ENCODE results near the gene OMP. TPM values are rescaled to one million over a fixed set of nuclear protein-coding genes. Genes with fewer than 3 reads are reported as not detected.

The OMP gene
- 1 to 10 TPM in 1 of 4 donors, not detected in 3; 1.1 TPM for total RNA-seq

DNA sequence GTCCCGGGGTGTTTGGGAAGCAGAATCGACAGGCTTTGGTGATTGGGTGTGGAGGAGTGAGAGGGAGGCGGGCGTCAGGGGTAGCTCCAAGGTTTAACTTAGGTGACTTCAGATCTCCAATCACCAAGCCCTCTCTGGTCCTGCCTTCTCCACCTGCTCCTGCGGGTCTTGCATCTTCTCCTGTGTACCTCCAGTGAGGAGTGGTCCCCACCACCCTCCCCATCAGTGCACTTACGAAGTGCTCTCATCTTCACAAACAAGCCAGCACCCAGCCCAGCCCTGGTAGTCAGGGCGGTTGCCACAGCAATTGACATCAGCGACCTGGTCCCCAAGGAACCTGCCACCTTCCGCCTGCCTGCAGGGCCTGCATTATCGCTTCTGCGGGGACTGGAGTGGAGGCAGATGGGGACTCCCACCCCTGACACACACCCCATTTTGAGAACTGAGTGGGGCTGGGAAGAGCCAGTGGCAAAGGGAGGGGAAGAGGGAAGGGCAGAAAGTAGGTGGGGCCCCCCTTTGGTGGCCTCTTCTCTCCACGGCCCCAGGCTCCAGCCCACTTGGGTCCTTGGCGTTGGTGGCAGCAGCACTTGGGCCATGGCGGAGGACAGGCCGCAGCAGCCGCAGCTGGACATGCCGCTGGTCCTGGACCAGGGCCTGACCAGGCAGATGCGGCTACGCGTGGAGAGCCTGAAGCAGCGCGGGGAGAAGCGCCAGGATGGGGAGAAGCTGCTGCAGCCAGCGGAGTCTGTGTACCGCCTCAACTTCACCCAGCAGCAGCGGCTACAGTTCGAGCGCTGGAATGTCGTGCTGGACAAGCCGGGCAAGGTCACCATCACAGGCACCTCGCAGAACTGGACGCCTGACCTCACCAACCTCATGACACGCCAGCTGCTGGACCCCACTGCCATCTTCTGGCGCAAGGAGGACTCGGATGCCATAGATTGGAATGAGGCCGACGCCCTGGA, at the start of gene OMP:
Gene OMP, plus strand, starts transcription at position 595 of the 965 bp plus-strand sequence. Its CDS starts 0 bp downstream, at position 595.
- Histone ChIP-seq H3K27me3 (no peaks in the 10 kb centered on the region), H3K27ac (no peak within 1 kb of the TSS), H3K4me3 (no peak within 1 kb of the TSS), H3K4me1 (peaks cover 0 to 6% (median 3%) of the 10 kb centered on the region in 3 donors), H3K9me3 (no peaks in the 10 kb centered on the region), H3K36me3 (peaks cover 0 to 22% (median 0%) of the 10 kb centered on the region in 3 donors)
- TF ChIP-seq POLR2A (IDR thresholded peaks at IDR 0.05) = no peak
- TF ChIP-seq, protein P1, sequence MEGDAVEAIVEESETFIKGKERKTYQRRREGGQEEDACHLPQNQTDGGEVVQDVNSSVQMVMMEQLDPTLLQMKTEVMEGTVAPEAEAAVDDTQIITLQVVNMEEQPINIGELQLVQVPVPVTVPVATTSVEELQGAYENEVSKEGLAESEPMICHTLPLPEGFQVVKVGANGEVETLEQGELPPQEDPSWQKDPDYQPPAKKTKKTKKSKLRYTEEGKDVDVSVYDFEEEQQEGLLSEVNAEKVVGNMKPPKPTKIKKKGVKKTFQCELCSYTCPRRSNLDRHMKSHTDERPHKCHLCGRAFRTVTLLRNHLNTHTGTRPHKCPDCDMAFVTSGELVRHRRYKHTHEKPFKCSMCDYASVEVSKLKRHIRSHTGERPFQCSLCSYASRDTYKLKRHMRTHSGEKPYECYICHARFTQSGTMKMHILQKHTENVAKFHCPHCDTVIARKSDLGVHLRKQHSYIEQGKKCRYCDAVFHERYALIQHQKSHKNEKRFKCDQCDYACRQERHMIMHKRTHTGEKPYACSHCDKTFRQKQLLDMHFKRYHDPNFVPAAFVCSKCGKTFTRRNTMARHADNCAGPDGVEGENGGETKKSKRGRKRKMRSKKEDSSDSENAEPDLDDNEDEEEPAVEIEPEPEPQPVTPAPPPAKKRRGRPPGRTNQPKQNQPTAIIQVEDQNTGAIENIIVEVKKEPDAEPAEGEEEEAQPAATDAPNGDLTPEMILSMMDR (IDR thresholded peaks at IDR 0.05) = no peak
- 81 to 89% methylated on average over 15 to 21 of the region's 37 CpGs for WGBS, 2 donors
- intact Hi-C loops (cut with DNase I) = no loop called here
- DNase-seq = no peak

DNA sequence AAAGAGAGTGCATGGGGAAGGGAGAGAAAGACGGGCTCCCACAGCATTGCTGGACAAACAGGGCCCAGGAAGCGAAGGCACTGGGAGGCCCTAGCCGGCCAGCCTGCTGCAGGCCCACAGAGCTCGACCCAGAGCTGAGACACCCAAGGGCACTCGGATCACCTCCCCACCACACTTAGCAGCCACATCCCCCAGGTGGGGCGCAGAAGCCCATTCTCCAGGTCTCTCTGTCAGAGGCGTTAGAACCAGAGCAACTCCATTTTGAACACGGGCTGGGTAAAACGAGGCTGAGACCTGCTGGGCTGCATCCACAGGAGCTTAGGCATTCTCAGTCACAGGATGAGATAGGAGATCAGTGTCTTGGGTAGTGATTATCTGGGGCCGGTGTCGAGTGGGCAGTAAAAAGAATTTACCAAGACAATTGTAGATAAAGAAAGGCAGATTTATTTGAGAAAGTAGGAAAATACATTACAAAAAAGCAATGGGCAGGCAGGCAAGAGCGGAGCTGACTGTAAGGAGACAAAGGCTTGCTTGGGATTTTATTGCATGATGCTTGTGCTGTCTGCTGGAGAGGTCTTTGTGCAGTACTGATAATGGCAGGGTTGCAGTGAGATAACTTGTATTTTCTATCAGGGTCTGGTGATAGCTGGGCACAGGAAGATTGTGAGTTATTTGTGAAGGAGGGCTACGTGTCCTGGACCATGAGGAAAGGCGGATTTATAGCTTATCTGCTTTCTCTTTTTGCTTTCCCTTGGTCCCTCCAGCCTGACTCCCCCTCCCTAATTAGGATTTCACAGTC, 49.2 kb upstream of the OMP start:
- no peaks in the 10 kb centered on the region for H3K4me1 ChIP-seq
- H3K9me3 ChIP-seq = peaks cover 0 to 20% (median 20%) of the 10 kb centered on the region in 3 donors
- no peaks in the 10 kb centered on the region for H3K36me3 ChIP-seq
- H3K4me3 ChIP-seq = no peak overlapping the region
- no peak for DNase-seq
- no peaks in the 10 kb centered on the region for H3K27me3 ChIP-seq
- WGBS, 2 donors = 72 to 91% methylated on average over 7 to 11 of the region's 14 CpGs
- no peak overlapping the region for H3K27ac ChIP-seq
- no peak for TF ChIP-seq POLR2A (IDR thresholded peaks at IDR 0.05)
- TF ChIP-seq, protein P1 (IDR thresholded peaks at IDR 0.05) = no peak
- intact Hi-C loops (cut with DNase I) = no loop called here

DNA sequence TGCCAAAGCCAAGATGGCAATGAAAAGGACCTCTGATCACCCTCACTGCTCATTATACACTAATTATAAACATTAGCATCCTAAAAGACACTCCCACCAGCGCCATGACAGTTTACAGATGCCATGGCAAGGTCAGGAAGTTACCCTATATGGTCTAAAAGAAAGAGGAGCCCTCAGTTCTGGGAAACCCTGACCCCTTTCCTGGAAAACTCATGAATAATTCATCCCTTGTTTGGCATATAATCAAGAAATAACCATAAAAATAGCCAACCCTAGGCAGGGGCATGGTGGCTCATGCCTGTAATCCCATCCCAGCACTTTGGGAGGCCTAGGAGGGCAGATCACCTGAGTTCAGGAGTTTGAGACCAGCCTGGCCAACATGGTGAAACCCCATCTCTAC, 48.6 kb upstream of the OMP start:
- DNase-seq = no peak
- Histone ChIP-seq H3K4me1 (no peaks in the 10 kb centered on the region), H3K36me3 (no peaks in the 10 kb centered on the region), H3K27me3 (no peaks in the 10 kb centered on the region), H3K4me3 (no peak overlapping the region), H3K27ac (no peak overlapping the region), H3K9me3 (peaks cover 0 to 20% (median 20%) of the 10 kb centered on the region in 3 donors)
- 50 to 56% methylated on average over 1 of the region's 1 CpG for WGBS, 2 donors
- no peak for TF ChIP-seq POLR2A (IDR thresholded peaks at IDR 0.05)
- TF ChIP-seq, protein P1 (IDR thresholded peaks at IDR 0.05) = no peak
- intact Hi-C loops (cut with DNase I) = no loop called here

DNA sequence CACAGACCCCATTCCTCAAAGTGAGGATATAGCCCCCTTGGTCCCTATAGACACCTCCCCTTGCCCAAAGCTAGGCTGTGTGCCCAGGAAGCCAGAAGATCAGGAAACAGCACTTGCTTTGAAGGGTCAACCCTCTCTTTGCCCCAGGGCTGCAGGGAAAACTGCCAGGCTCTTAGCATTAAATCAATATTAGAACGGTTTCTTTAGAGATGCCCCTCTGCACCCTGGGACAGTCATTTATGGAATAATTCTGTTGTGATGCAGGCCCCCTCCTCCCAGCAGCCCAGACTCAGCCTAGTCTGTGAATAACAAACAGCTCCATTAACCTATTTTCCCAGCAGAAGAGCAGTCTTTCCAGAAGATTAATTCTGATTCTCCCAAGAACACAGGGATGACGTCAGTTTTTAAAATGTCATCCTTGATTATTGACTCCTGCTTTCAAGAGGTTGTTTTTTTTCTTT, 47.5 kb upstream of the OMP start:
- Histone ChIP-seq H3K27me3 (no peaks in the 10 kb centered on the region), H3K4me3 (no peak overlapping the region), H3K4me1 (no peaks in the 10 kb centered on the region), H3K36me3 (no peaks in the 10 kb centered on the region), H3K9me3 (peaks cover 0 to 20% (median 20%) of the 10 kb centered on the region in 3 donors), H3K27ac (no peak overlapping the region)
- TF ChIP-seq, protein P1 (IDR thresholded peaks at IDR 0.05) = no peak
- TF ChIP-seq POLR2A (IDR thresholded peaks at IDR 0.05) = no peak
- intact Hi-C loops (cut with DNase I) = no loop called here
- WGBS, 2 donors = 48 to 63% methylated on average over 1 to 2 of the region's 2 CpGs
- DNase-seq = no peak

Data from esophagus squamous epithelium (tissue), 5 donors.